Kidney (tissue), 14 donors: ENCODE data around the gene SYTL5. TPM values are rescaled to one million over a fixed set of nuclear protein-coding genes. Genes with fewer than 3 reads are reported as not detected.

Source experiments
- DNase-seq, 5 donors: peaks; one replicate each; pipeline ENCODE4 v3.0.0-alpha.2; 2013 to 2020
- FAIRE-seq: peaks from 2 replicates; lab custom pipeline; 2012; peaks lifted over from hg19 to GRCh38; lab: Jason Lieb, UNC
- H3K27ac ChIP-seq, 2 donors: one replicate each; pipeline ENCODE4 v1.7.0; 2013; ENCODE audit warnings: low read depth in 2 of 2, low read length in 2 of 2, inconsistent platforms in 1 of 2
- H3K27me3 ChIP-seq: one replicate; pipeline ENCODE4 v1.7.1; 2013; ENCODE audit warnings: low read length, inconsistent platforms; ENCODE audit not compliant: control insufficient read depth, insufficient read depth
- H3K36me3 ChIP-seq, 3 donors: one replicate each; pipeline versions ENCODE4 v1.7.0 to v1.7.1; 2013; ENCODE audit warnings: low read length in 3 of 3, control low read depth in 1 of 3, inconsistent platforms in 1 of 3; ENCODE audit not compliant: insufficient read depth in 3 of 3, control insufficient read depth in 2 of 3
- H3K4me1 ChIP-seq, 3 donors: one replicate each; pipeline versions ENCODE4 v1.7.0 to v1.7.1; 2013; ENCODE audit warnings: low read length in 3 of 3, inconsistent platforms in 1 of 3, low read depth in 1 of 3; ENCODE audit not compliant: control insufficient read depth in 2 of 3, insufficient read depth in 2 of 3
- H3K4me3 ChIP-seq, 3 donors: one replicate each; pipeline versions ENCODE4 v1.7.0 to v1.8.1; 2013; ENCODE audit warnings: low read length in 3 of 3, control low read depth in 1 of 3, inconsistent platforms in 1 of 3
- H3K9ac ChIP-seq, 3 donors: one replicate each; pipeline versions ENCODE4 v1.7.0 to v1.7.1; 2013; ENCODE audit warnings: low read length in 3 of 3, control low read depth in 1 of 3, inconsistent platforms in 1 of 3
- H3K9me3 ChIP-seq, 3 donors: one replicate each; pipeline versions ENCODE4 v1.7.0 to v1.7.1; 2013; ENCODE audit warnings: low read length in 3 of 3, control low read depth in 1 of 3, inconsistent platforms in 1 of 3; ENCODE audit not compliant: control insufficient read depth in 2 of 3, insufficient read depth in 1 of 3
- intact Hi-C: fragments of 100-400 bp; cut with DNase I; formaldehyde crosslinking; loops from one replicate; pipeline ENCODE4 v1.11.1; 2022
- polyA plus RNA-seq: library from polyadenylated mRNA; stranded (reverse); fragments of 350-450 nt; fragmentation: Illumina TruSeq; extraction: RNeasy Lipid Tissue Mini Kit (QIAGEN cat#74804); gene quantifications from one replicate; pipeline ENCODE4 v1.2.3, GENCODE V29; 2014; ENCODE audit warnings: low read depth, low replicate concordance; ENCODE audit not compliant: insufficient read depth
- total RNA-seq: library from RNA; stranded (reverse); fragmentation: NEBNext Ultra II Directional; extraction: Animal tissue kit (Norgen Biotek cat#: 25700); gene quantifications from one replicate; pipeline ENCODE4 v1.2.1, GENCODE V29; 2021
- TF ChIP-seq, protein P1 (sequence below): IDR thresholded peaks from 3 replicates; pipeline ENCODE4 v1.5.1; 2012; ENCODE audit warnings: mild to moderate bottlenecking, moderate library complexity, borderline replicate concordance; ENCODE audit not compliant: insufficient read depth; ENCODE audit errors: extremely low read depth
- donor health status: control.
- donor health status: control.
- donor health status: control.
- donor health status: control.
- donor health status: control.
- donor health status: DM: yes; HTN: yes; CAD: no.
- donor health status: Normal renal cell carcinoma (clear cell type).

Gene SYTL5
- total and polyA plus RNA-seq, 2 donors from 2014 or later: 0.65 to 0.69 TPM

DNA sequence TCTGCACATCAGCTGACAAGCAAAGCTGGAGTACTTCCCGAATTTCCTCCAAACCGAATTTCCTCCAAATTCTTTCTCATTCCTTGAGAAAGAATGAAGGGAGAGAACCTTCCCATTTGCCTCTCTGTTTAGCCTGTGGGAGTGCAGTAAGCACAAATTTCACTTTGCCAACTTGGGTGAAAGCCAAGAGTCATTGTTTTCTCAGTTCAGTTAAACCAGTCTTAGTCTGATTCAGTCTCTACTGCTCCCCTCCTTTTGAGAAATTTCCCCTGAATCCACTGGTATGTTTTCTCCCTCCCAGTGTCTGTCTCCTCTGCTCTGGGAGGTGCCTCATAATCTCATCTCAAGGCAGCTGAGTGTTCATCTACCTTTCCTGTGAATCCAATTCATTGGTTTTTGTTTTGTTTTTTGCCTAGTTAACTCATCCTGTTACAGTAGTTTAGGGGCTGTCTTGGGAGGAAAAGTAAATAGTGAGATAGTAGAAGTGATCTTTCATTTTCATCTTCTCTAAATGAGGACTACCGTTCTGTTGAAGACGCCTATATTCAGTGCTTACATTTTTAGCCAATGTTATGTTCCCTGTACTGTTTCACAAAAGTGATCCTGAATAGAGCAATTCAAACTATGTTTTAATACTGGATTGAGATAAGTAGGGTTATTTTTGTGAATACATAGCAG is 49.0 kb downstream of the SYTL5 start:
- H3K9ac ChIP-seq: no peak overlapping the region
- TF ChIP-seq, protein P1, sequence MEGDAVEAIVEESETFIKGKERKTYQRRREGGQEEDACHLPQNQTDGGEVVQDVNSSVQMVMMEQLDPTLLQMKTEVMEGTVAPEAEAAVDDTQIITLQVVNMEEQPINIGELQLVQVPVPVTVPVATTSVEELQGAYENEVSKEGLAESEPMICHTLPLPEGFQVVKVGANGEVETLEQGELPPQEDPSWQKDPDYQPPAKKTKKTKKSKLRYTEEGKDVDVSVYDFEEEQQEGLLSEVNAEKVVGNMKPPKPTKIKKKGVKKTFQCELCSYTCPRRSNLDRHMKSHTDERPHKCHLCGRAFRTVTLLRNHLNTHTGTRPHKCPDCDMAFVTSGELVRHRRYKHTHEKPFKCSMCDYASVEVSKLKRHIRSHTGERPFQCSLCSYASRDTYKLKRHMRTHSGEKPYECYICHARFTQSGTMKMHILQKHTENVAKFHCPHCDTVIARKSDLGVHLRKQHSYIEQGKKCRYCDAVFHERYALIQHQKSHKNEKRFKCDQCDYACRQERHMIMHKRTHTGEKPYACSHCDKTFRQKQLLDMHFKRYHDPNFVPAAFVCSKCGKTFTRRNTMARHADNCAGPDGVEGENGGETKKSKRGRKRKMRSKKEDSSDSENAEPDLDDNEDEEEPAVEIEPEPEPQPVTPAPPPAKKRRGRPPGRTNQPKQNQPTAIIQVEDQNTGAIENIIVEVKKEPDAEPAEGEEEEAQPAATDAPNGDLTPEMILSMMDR: no peak
- FAIRE-seq: no peak

DNA sequence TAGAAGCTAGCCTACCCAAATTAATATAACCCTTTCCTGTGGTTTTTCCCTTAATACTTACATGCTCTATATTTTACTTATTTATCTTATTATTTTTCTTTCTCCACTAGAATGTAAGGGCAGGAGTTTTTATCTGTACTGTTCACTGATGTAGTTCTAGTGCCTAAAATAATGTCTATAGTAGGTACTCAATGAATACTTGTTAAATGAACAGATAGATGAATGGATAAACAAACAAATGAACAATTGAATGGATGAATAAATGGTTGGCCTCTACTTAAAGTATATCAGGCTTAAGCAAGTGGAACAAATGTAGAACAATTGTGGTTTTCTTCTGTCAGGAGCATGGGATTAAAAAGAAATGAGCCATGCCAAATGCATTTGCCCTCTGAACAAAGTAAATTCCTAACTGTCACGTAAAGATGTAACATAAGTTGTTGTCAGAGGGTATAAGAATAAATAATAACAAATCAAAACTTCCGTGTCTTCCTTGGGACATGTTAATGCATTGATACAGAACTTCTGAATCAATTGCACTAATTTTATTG is 54.1 kb downstream of the SYTL5 start:
- Histone ChIP-seq H3K36me3 (no peaks in the 10 kb centered on the region), H3K27ac (no peak overlapping the region), H3K4me3 (no peak overlapping the region), H3K9ac (no peak overlapping the region), H3K27me3 (no peaks in the 10 kb centered on the region), H3K9me3 (no peaks in the 10 kb centered on the region), H3K4me1 (no peaks in the 10 kb centered on the region)
- intact Hi-C loops: no loop called here
- TF ChIP-seq, protein P1: no peak
- no peak for DNase-seq
- peak; percentile 58 for FAIRE-seq

More for the DNA sequence above, 49.0 kb downstream of the SYTL5 start:
- intact Hi-C loops: no loop called here
- no peaks in the 10 kb centered on the region for H3K27me3 ChIP-seq
- H3K27ac ChIP-seq: no peak overlapping the region
- peaks cover 0 to 2% (median 0%) of the 10 kb centered on the region in 3 donors for H3K4me1 ChIP-seq
- H3K36me3 ChIP-seq: no peaks in the 10 kb centered on the region
- no peak overlapping the region for H3K4me3 ChIP-seq
- no peaks in the 10 kb centered on the region for H3K9me3 ChIP-seq
- DNase-seq: peak in 1 of 5 donors; percentile 20

DNA sequence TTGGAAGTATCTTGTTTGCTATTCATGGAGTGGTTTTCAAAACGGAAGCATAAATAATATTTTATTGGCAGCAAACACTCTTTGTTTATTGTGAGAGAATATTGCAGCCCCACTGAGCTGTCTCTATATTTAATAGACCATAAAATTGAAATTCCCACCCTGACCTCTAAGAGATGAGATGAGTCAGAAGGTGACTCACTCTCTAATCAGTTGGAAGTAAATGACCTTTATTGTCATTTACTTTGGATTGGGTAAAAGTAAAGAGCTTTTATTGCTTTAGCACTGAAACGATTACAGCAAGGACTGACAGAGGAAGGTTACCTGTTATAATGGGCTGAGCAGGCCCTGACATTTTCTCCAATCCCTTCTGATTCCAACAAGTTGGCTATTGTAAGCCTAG is 55.0 kb downstream of the SYTL5 start:
- Histone ChIP-seq H3K36me3 (no peaks in the 10 kb centered on the region), H3K9me3 (no peaks in the 10 kb centered on the region), H3K4me1 (no peaks in the 10 kb centered on the region), H3K27ac (no peak overlapping the region), H3K9ac (no peak overlapping the region), H3K27me3 (no peaks in the 10 kb centered on the region), H3K4me3 (no peak overlapping the region)
- FAIRE-seq: no peak
- TF ChIP-seq, protein P1: no peak
- DNase-seq: no peak
- intact Hi-C loops: no loop called here
